Neuronal stem cell (in vitro differentiated cells): Measurements from ENCODE around the gene TBXAS1.

Experiments used
- DNase-seq: peaks from one replicate; pipeline ENCODE4 v3.0.0-alpha.2; 2013; ENCODE audit warnings: low spot score
- H2AFZ ChIP-seq: one replicate; pipeline ENCODE4 v1.6.1; 2013; ENCODE audit warnings: mild to moderate bottlenecking, low read length, inconsistent platforms
- H2AK5ac ChIP-seq: 2 replicates; pipeline ENCODE4 v1.6.1; 2013; ENCODE audit warnings: low read depth, mild to moderate bottlenecking, inconsistent platforms, low read length, moderate library complexity, mixed read lengths
- H2BK120ac ChIP-seq: 2 replicates; pipeline ENCODE4 v1.6.1; 2013; ENCODE audit warnings: low read depth, mild to moderate bottlenecking, inconsistent platforms, low read length, moderate library complexity, mixed read lengths
- H2BK12ac ChIP-seq: one replicate; pipeline ENCODE4 v1.6.1; 2013; ENCODE audit warnings: low read length, inconsistent platforms
- H2BK15ac ChIP-seq: 2 replicates; pipeline ENCODE4 v1.6.1; 2013; ENCODE audit warnings: mild to moderate bottlenecking, low read length, inconsistent platforms, mixed read lengths
- H2BK5ac ChIP-seq: one replicate; pipeline ENCODE4 v1.6.1; 2013; ENCODE audit warnings: inconsistent platforms, mild to moderate bottlenecking, low read length, moderate library complexity
- H3K14ac ChIP-seq: one replicate; pipeline ENCODE4 v1.6.1; 2013; ENCODE audit warnings: low read length, inconsistent platforms
- H3K18ac ChIP-seq: 2 replicates; pipeline ENCODE4 v1.6.1; 2013; ENCODE audit warnings: low read length, inconsistent platforms
- H3K23ac ChIP-seq: 2 replicates; pipeline ENCODE4 v1.6.1; 2013; ENCODE audit warnings: low read depth, mild to moderate bottlenecking, mixed read lengths, low read length, inconsistent platforms; ENCODE audit not compliant: poor library complexity
- H3K27ac ChIP-seq: replicated peaks from 3 replicates; pipeline ENCODE4 v1.5.1; 2013; ENCODE audit warnings: low read length, inconsistent platforms
- H3K27me3 ChIP-seq, 3 experiments: 2 replicates each; pipeline ENCODE4 v1.6.1; 2013; ENCODE audit warnings: low read length in 3 of 3, mild to moderate bottlenecking in 2 of 3, inconsistent platforms in 1 of 3, low read depth in 1 of 3, mixed read lengths in 1 of 3, moderate library complexity in 1 of 3; ENCODE audit not compliant: control insufficient read depth in 3 of 3, insufficient read depth in 3 of 3
- H3K36me3 ChIP-seq, 2 donors: replicated peaks in 1 of 2; 2 replicates each; pipeline ENCODE4 v1.6.1; 2013; ENCODE audit warnings: low read length in 2 of 2; ENCODE audit not compliant: control insufficient read depth in 2 of 2, insufficient read depth in 2 of 2
- H3K4ac ChIP-seq: 2 replicates; pipeline ENCODE4 v1.6.1; 2013; ENCODE audit warnings: inconsistent platforms, mild to moderate bottlenecking, low read length, moderate library complexity
- H3K4me1 ChIP-seq, 2 donors: 1 replicate in 1 of 2; 2 replicates in 1 of 2; pipeline ENCODE4 v1.6.1; 2013; ENCODE audit warnings: low read length in 2 of 2, low read depth in 1 of 2; ENCODE audit not compliant: control insufficient read depth in 2 of 2, insufficient read depth in 1 of 2
- H3K4me2 ChIP-seq: one replicate; pipeline ENCODE4 v1.6.1; 2013; ENCODE audit warnings: mild to moderate bottlenecking, low read length, inconsistent platforms; ENCODE audit not compliant: insufficient read depth, poor library complexity, severe bottlenecking
- H3K4me3 ChIP-seq, 2 donors: 2 replicates each; pipeline ENCODE4 v1.5.1; 2013; ENCODE audit warnings: low read length in 2 of 2, mild to moderate bottlenecking in 2 of 2, inconsistent platforms in 1 of 2, moderate library complexity in 1 of 2
- H3K79me1 ChIP-seq: one replicate; pipeline ENCODE4 v1.6.1; 2013; ENCODE audit warnings: low read depth, mild to moderate bottlenecking, inconsistent platforms, low read length, moderate library complexity
- H3K9ac ChIP-seq: one replicate; pipeline ENCODE4 v1.6.1; 2013; ENCODE audit warnings: mild to moderate bottlenecking, low read depth, low read length, inconsistent platforms; ENCODE audit not compliant: poor library complexity
- H3K9me3 ChIP-seq, 2 donors: replicated peaks in 1 of 2; 2 replicates each; pipeline versions ENCODE3 to v1.6.1; 2013; ENCODE audit warnings: low read length in 2 of 2, mild to moderate bottlenecking in 2 of 2, inconsistent platforms in 1 of 2, low read depth in 1 of 2, mixed read lengths in 1 of 2, moderate library complexity in 1 of 2; ENCODE audit not compliant: control insufficient read depth in 2 of 2, insufficient read depth in 1 of 2
- H4K8ac ChIP-seq: one replicate; pipeline ENCODE4 v1.6.1; 2013; ENCODE audit warnings: low read depth, mild to moderate bottlenecking, inconsistent platforms, low read length, moderate library complexity
- H4K91ac ChIP-seq: one replicate; pipeline ENCODE4 v1.6.1; 2013; ENCODE audit warnings: low read length, low read depth, mild to moderate bottlenecking, inconsistent platforms; ENCODE audit not compliant: poor library complexity
- WGBS, 2 donors: extraction: QIAGEN DNeasy Blood & Tissue Kit; methylation state at CpG; one replicate each; pipeline ENCODE4 v1.1.7; 2013; ENCODE audit warnings: missing lambda C conversion rate in 2 of 2, mixed read lengths in 1 of 2; ENCODE audit not compliant: insufficient read length in 2 of 2, insufficient replicate concordance in 1 of 2; ENCODE audit errors: extremely low coverage in 2 of 2; 5-methylcytosine and 5-hydroxymethylcytosine counted together

Gene TBXAS1

DNA sequence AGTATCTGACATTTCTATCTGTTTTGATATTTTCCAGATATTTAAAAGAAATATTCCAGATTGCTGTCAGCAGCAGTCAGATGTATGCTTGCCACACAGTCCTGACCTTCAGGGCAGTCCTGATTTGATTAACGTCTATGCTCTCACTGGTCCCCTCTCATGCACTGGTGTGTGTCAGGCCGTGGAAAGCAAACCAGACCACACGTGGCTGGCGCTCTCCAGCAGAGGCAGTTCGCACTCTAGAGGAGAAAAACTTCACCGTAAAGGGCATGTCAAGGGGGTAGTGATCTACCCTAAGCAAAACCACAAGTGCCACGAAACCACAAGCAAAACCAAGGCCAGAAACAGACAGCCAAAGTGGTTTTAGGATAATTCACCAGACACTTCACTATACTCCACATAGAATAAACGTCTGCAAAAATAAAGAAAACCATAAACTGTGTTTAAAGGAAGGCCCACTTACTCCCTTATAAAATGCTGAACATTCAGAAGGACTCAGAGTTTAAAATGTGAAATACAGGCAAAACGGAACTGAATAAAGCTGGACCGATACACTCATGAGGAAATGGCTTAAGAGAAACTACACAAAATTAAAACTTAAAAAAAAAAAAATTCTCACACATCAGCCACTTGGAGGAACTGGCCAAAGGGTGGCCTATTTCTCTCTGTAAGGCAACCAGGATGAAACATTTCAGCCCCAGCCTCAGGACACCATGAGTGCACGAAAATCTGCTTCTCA is 207.3 kb downstream of the TBXAS1 start:
- no peak overlapping the region for H2BK15ac ChIP-seq
- WGBS, 2 donors = no CpG with 5 or more reads among the region's 11 CpGs

DNA sequence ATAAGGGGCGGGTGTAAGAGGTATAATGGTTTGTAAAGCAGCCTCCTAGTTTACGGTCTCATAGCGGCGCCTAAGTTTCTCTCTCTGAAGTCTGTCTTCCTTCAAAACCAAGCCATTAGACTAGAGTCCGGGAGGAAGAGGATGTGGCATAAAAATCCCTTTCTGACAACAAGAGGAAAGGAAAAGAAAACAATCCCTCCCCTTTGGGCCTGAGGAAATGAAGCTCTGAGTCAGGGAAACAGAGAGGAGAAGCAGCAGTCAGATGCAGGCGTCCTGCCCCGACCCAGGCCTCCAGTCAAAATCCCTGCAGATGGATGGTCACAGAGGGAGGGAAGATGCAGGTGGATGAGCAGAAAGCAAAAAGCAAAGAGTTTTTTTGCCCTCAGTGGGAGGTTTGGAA is 210.0 kb downstream of the TBXAS1 start:
- Histone ChIP-seq H3K9me3 (no peaks in the 10 kb centered on the region), H2AFZ (no peak overlapping the region), H2AK5ac (no peak overlapping the region), H3K23ac (no peak overlapping the region), H3K4me1 (no peaks in the 10 kb centered on the region), H2BK12ac (no peak overlapping the region), H4K8ac (no peak overlapping the region), H3K27ac (no peak overlapping the region), H3K79me1 (no peaks in the 10 kb centered on the region), H3K27me3 (no peaks in the 10 kb centered on the region), H4K91ac (no peak overlapping the region), H3K9ac (no peak overlapping the region), H2BK5ac (no peak overlapping the region), H2BK15ac (no peak overlapping the region), H3K4me3 (no peak overlapping the region), H3K14ac (no peak overlapping the region), H3K4ac (no peak overlapping the region), H3K4me2 (no peak overlapping the region), H2BK120ac (no peak overlapping the region), H3K36me3 (no peaks in the 10 kb centered on the region), H3K18ac (no peak overlapping the region)
- WGBS, 2 donors = no CpG with 5 or more reads among the region's 7 CpGs
- DNase-seq = no peak

More for the DNA sequence above, 207.3 kb downstream of the TBXAS1 start:
- H3K27me3 ChIP-seq = no peaks in the 10 kb centered on the region
- no peak for DNase-seq
- H2BK120ac ChIP-seq = no peak overlapping the region
- H4K91ac ChIP-seq = no peak overlapping the region
- H3K27ac ChIP-seq = no peak overlapping the region
- no peak overlapping the region for H4K8ac ChIP-seq
- H3K9me3 ChIP-seq = no peaks in the 10 kb centered on the region
- H3K18ac ChIP-seq = no peak overlapping the region
- no peak overlapping the region for H3K4ac ChIP-seq
- no peak overlapping the region for H3K4me3 ChIP-seq
- no peak overlapping the region for H3K9ac ChIP-seq
- H2AFZ ChIP-seq = no peak overlapping the region
- no peak overlapping the region for H3K23ac ChIP-seq
- H3K4me2 ChIP-seq = no peak overlapping the region
- H2BK5ac ChIP-seq = no peak overlapping the region
- H3K14ac ChIP-seq = no peak overlapping the region
- H3K36me3 ChIP-seq = no peaks in the 10 kb centered on the region
- no peaks in the 10 kb centered on the region for H3K79me1 ChIP-seq
- H2AK5ac ChIP-seq = no peak overlapping the region
- no peak overlapping the region for H2BK12ac ChIP-seq
- H3K4me1 ChIP-seq = no peaks in the 10 kb centered on the region

DNA sequence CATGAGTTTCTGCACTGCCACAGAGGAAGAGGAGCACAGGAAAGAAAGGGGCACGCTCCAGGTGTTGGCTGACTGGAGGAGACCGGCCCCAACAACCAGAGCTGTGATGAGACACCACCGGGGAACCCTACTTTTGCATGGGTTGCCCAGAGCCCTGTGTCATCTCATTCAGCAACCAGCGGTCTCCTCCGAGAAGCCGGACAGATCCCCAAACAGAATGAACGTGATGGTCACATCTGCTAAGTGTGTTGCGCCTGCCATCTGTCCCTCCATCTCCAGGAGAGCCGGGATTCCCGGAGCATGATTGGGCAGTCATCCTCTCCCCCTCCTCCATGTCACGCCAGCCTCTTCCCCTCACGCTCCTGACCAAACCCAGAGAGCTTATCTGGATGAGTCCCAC is 210.8 kb downstream of the TBXAS1 start:
- Histone ChIP-seq H3K23ac (peak overlapping the region; percentile 47), H3K18ac (no peak overlapping the region), H3K4ac (no peak overlapping the region), H4K91ac (no peak overlapping the region), H3K79me1 (no peaks in the 10 kb centered on the region), H3K14ac (no peak overlapping the region), H3K4me2 (no peak overlapping the region), H2BK5ac (no peak overlapping the region), H2AK5ac (no peak overlapping the region), H2BK15ac (no peak overlapping the region), H3K4me1 (no peaks in the 10 kb centered on the region), H3K36me3 (no peaks in the 10 kb centered on the region), H2BK120ac (no peak overlapping the region), H3K27ac (no peak overlapping the region), H3K9me3 (no peaks in the 10 kb centered on the region), H3K27me3 (no peaks in the 10 kb centered on the region), H4K8ac (no peak overlapping the region), H2AFZ (no peak overlapping the region), H3K4me3 (no peak overlapping the region), H2BK12ac (no peak overlapping the region), H3K9ac (no peak overlapping the region)
- no CpG with 5 or more reads among the region's 12 CpGs for WGBS, 2 donors
- DNase-seq = no peak

DNA sequence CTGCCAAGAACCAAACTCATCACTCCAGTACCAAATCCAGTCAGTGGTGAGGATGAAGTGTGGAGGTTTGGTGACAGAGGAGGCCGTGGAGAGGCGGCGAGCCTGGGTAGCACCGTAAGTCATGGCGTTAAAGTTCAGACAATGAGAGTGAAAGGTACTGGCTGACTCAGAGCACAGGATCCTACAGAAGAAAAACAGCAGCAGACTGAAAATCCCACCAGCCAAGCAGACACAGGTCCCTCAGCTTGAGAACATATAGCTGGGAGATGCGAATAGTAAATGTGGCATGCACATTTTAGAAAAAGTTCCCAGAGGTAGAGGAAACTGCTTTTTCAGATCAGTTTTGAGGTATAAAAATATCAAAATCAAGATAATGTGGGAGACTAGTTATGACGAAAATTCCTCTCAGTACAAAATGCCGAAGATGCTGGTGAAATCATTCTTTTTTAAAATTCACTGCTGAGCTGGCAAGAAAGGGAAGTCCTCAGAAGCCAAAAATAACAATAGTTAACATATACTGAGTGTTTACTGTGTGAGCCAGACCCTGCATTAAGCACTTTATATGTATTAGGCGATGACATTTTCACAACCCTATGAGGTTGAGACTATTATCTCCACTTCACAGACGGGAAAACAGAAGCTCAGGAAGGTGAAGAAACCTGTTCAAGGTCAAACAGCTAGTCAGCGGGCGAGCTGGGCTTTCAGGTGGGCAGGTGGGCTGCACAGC is 212.8 kb downstream of the TBXAS1 start:
- H4K8ac ChIP-seq = no peak overlapping the region
- H3K18ac ChIP-seq = no peak overlapping the region
- whole genome bisulfite sequencing, 2 donors = no CpG with 5 or more reads among the region's 12 CpGs

More for the DNA sequence above, 212.8 kb downstream of the TBXAS1 start:
- H2BK120ac ChIP-seq = no peak overlapping the region
- DNase-seq = no peak
- H3K79me1 ChIP-seq = no peaks in the 10 kb centered on the region
- no peak overlapping the region for H2BK12ac ChIP-seq
- H2AFZ ChIP-seq = no peak overlapping the region
- H3K4ac ChIP-seq = no peak overlapping the region
- H3K27ac ChIP-seq = no peak overlapping the region
- H3K9ac ChIP-seq = no peak overlapping the region
- H3K4me3 ChIP-seq = no peak overlapping the region
- H2BK15ac ChIP-seq = no peak overlapping the region
- no peak overlapping the region for H4K91ac ChIP-seq
- H3K14ac ChIP-seq = no peak overlapping the region
- H3K36me3 ChIP-seq = no peaks in the 10 kb centered on the region
- no peak overlapping the region for H3K4me2 ChIP-seq
- H3K23ac ChIP-seq = no peak overlapping the region
- no peaks in the 10 kb centered on the region for H3K27me3 ChIP-seq
- H3K9me3 ChIP-seq = no peaks in the 10 kb centered on the region
- H2AK5ac ChIP-seq = no peak overlapping the region
- no peaks in the 10 kb centered on the region for H3K4me1 ChIP-seq
- no peak overlapping the region for H2BK5ac ChIP-seq
